Astrocyte of the cerebellum (primary cell): Measurements from ENCODE around the gene PCDHA1.
"Not testable (repeated sequence)": the region's sequence is repeated elsewhere in the genome, so short reads cannot be mapped to it uniquely, and the experiment has no call there.

Experiments
- DNase-seq: peaks from one replicate; pipeline ENCODE4 v3.0.0-alpha.2; 2011; ENCODE audit warnings: low read depth
- H3K4me3 ChIP-seq: 2 replicates; pipeline ENCODE4 v1.5.1; 2011; ENCODE audit warnings: mild to moderate bottlenecking, low read depth, low read length, moderate library complexity
- CTCF ChIP-seq: IDR thresholded peaks from 2 replicates; pipeline ENCODE4 v1.5.1; 2012; ENCODE audit warnings: low read length, low read depth, moderate library complexity, mild to moderate bottlenecking; ENCODE audit errors: missing control alignments
- in situ Hi-C: cut with HindIII; loops from 2 replicates; pipeline ENCODE4 v1.10.0; 2017; ENCODE audit warnings: low sequenced_read_pairs

The PCDHA1 gene

GRCh38 chr5:140821375-140822280, 35.7 kb downstream of the PCDHA1 start, which contains the start of gene PCDHA5:
Gene PCDHA5, plus strand, starts transcription at chr5:140821613.
- no peak within 1 kb of the TSS for H3K4me3 ChIP-seq
- TF ChIP-seq CTCF, result peak; percentile 6
- no peak for DNase-seq
- in situ Hi-C loops, result no loop called here

- DNase-seq, result no peak
- no peak for TF ChIP-seq CTCF
- no peak overlapping the region for H3K4me3 ChIP-seq
- in situ Hi-C loops, result no loop called here
Measured at GRCh38 chr5:140822281-140822629, 36.3 kb downstream of the PCDHA1 start.

GRCh38 chr5:140822969-140823368, 37.0 kb downstream of the PCDHA1 start:
- DNase-seq, in situ Hi-C loops, H3K4me3 ChIP-seq: not testable (repeated sequence)

GRCh38 chr5:140823475-140823874, 37.5 kb downstream of the PCDHA1 start:
- in situ Hi-C loops, result no loop called here
- DNase-seq, result no peak
- TF ChIP-seq CTCF, result no peak
- H3K4me3 ChIP-seq, result no peak overlapping the region

- in situ Hi-C loops, result no loop called here
- no peak for DNase-seq
- H3K4me3 ChIP-seq, result no peak within 1 kb of the TSS
- no peak for TF ChIP-seq CTCF
Measured at GRCh38 chr5:140827704-140828361, 41.9 kb downstream of the PCDHA1 start, which contains the start of gene PCDHA6. Gene PCDHA6, plus strand, starts transcription at chr5:140827960. Its CDS starts 132 bp downstream, at chr5:140828092.

- H3K4me3 ChIP-seq, result no peak overlapping the region
- TF ChIP-seq CTCF, result no peak
- no peak for DNase-seq
- in situ Hi-C loops, result no loop called here
Measured at GRCh38 chr5:140828362-140828737, 42.4 kb downstream of the PCDHA1 start.

GRCh38 chr5:140829511-140830501, 43.9 kb downstream of the PCDHA1 start:
- in situ Hi-C loops, DNase-seq, H3K4me3 ChIP-seq: not testable (repeated sequence)
